Upper lobe of left lung (tissue), 6 donors: ENCODE results near the gene OPN1SW. TPM values are rescaled to one million over a fixed set of nuclear protein-coding genes. Genes with fewer than 3 reads are reported as not detected.

Experiments used
- ATAC-seq, 2 donors: fragments of 200-7000 bp; cut with Tn5 transposase; one replicate each; pipeline ENCODE4 v1.9.1; 2022; ENCODE audit warnings: mild to moderate bottlenecking in 2 of 2, moderate library complexity in 2 of 2; ENCODE audit not compliant: low FRiP score in 2 of 2
- DNase-seq, 2 donors: peaks; one replicate each; pipeline ENCODE4 v3.0.0-alpha.2; 2019 to 2020
- H3K27ac ChIP-seq, 4 donors: fragments of 200-600 bp; sonication (generic); one replicate each; pipeline ENCODE4 v1.5.1; 2016 to 2019
- H3K27me3 ChIP-seq, 4 donors: fragments of 200-600 bp; sonication (generic); one replicate each; pipeline ENCODE4 v1.5.1; 2017 to 2019
- H3K36me3 ChIP-seq, 4 donors: fragments of 200-600 bp; sonication (generic); one replicate each; pipeline ENCODE4 v1.5.1; 2016 to 2019
- H3K4me1 ChIP-seq, 4 donors: fragments of 200-600 bp; sonication (generic); one replicate each; pipeline ENCODE4 v1.5.1; 2018 to 2019
- H3K4me3 ChIP-seq, 4 donors: fragments of 200-600 bp; sonication (generic); one replicate each; pipeline ENCODE4 v1.5.1; 2017 to 2019; ENCODE audit warnings: mild to moderate bottlenecking in 2 of 4, moderate library complexity in 1 of 4
- H3K9me3 ChIP-seq, 4 donors: fragments of 200-600 bp; sonication (generic); one replicate each; pipeline ENCODE4 v1.5.1; 2018 to 2019
- EP300 ChIP-seq, 4 donors: sonication (generic); formaldehyde crosslinking; IDR thresholded peaks; one replicate each; pipeline ENCODE4 v1.5.1; 2017; ENCODE audit warnings: antibody characterized with exemption in 4 of 4, control low read depth in 2 of 4
- POLR2A ChIP-seq, 4 donors: fragments of 450-650 bp; IDR thresholded peaks; one replicate each; pipeline ENCODE4 v1.5.1; 2016 to 2017; ENCODE audit warnings: antibody characterized with exemption in 4 of 4, mild to moderate bottlenecking in 2 of 4
- POLR2AphosphoS5 ChIP-seq, 2 donors: sonication (generic); formaldehyde crosslinking; IDR thresholded peaks; one replicate each; pipeline ENCODE4 v1.5.1; 2017; ENCODE audit warnings: antibody characterized with exemption in 2 of 2
- WGBS, 2 donors: methylation state at CpG; one replicate each; pipeline ENCODE4 v1.1.5; 2017 to 2018; 5-methylcytosine and 5-hydroxymethylcytosine counted together
- total RNA-seq, 6 donors: library from RNA; depleted of rRNA in 4 of 6; stranded (reverse); fragments of >200 nt in 4 of 6; gene quantifications; one replicate each; pipeline versions ENCODE4 v1.1.0 to v1.2.1, GENCODE V29; 2016 to 2021
- TF ChIP-seq, protein P1 (sequence below), 6 experiments: fragments of 450-650 bp in 4 of 6; fragments of 200-600 bp in 2 of 6; sonication (generic) in 2 of 6; IDR thresholded peaks; one replicate each; pipeline ENCODE4 v1.5.1; 2016 to 2019; ENCODE audit warnings: antibody characterized with exemption in 6 of 6
- donor health status: DM: no; HTN: no; CAD: no; lungs with moderate emphysema.
- donor health status: DM: no; HTN: yes; CAD: no; lungs with severe emphysema.

The OPN1SW gene
- total RNA-seq, 6 donors from 2014 or later = not detected

DNA sequence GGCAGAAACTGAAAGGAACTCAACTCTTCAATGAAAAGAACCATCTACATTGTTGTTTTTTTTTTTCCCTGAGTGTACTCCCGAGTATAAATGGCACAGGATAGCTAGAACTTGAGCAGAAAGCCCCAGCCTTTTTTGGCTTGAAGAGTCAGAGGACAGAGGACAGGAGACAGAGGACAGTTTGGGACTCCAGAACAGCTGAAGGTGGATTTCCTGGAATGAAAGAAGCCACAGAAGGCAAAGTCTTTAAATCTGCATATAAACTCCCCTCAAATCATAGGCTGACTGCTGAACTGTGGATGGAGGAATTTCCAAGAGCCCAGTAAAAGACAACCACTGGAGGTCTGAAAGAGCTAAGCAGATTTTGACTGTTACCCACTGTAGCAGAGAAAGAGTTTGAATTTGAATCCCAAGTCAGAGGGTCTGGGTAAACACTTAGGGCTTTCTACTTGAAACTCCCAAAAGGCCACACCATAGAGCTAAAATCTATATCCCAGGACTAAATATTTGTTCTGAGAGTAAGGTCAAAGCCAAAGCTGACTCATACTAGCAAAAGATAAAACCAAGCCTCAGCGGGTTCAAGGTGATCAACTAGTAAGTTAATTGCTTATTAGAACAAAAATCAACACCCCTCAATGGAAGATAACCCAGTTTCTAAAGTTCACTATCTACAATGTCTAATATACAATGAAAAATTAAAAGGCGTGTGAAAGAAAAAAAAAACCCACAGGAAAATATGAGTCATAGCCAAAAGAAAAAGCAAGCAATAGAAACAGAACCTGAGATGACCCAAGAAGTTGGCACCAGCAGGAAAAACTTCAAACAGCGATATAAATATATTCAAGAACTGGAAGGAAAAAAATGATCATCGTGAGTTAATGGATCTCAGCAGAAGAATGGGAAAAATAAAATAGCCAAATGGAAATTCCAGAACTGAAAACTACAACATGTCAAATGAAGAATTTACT is 1.8 kb upstream of the OPN1SW start:
- 81 to 82% methylated on average over 5 of the region's 5 CpGs for whole genome bisulfite sequencing, 2 donors

DNA sequence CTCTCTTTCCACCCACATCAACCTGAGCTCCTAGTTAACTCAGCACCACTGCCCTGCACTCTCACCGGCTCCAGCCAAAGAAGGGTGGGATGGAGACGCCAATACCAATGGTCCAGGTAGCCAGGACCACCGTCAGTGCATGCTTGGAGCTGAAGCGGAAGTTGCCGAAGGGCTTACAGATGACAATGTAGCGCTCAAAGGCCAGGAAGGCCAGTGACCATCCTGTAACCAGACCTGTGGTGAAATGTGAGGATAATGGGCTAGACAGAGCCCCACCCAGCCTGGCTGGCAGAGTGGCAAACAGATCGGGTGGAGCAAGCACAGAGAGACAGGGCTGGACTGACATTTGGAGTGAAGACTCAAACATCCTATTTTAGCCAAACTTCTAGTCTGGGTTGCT is 673 bp downstream of the OPN1SW start:
- WGBS, 2 donors = 95 to 97% methylated on average over 7 of the region's 7 CpGs
- Histone ChIP-seq H3K27me3 (no peaks in the 10 kb centered on the region), H3K4me1 (peaks cover 0 to 1% (median 0%) of the 10 kb centered on the region in 4 donors), H3K36me3 (peaks cover 0 to 38% (median 7%) of the 10 kb centered on the region in 4 donors), H3K27ac (no peak overlapping the region), H3K9me3 (peaks cover 0 to 5% (median 2%) of the 10 kb centered on the region in 4 donors), H3K4me3 (no peak overlapping the region)
- no peak for TF ChIP-seq EP300 (IDR thresholded peaks at IDR 0.05)
- no peak for TF ChIP-seq POLR2A (IDR thresholded peaks at IDR 0.05)
- no peak for TF ChIP-seq POLR2AphosphoS5 (IDR thresholded peaks at IDR 0.05)
- TF ChIP-seq, protein P1, sequence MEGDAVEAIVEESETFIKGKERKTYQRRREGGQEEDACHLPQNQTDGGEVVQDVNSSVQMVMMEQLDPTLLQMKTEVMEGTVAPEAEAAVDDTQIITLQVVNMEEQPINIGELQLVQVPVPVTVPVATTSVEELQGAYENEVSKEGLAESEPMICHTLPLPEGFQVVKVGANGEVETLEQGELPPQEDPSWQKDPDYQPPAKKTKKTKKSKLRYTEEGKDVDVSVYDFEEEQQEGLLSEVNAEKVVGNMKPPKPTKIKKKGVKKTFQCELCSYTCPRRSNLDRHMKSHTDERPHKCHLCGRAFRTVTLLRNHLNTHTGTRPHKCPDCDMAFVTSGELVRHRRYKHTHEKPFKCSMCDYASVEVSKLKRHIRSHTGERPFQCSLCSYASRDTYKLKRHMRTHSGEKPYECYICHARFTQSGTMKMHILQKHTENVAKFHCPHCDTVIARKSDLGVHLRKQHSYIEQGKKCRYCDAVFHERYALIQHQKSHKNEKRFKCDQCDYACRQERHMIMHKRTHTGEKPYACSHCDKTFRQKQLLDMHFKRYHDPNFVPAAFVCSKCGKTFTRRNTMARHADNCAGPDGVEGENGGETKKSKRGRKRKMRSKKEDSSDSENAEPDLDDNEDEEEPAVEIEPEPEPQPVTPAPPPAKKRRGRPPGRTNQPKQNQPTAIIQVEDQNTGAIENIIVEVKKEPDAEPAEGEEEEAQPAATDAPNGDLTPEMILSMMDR (IDR thresholded peaks at IDR 0.05) = no peak
- ATAC-seq = no peak
- no peak for DNase-seq

More for the DNA sequence above, 1.8 kb upstream of the OPN1SW start:
- peaks cover 0 to 13% (median 6%) of the 10 kb centered on the region in 4 donors for H3K36me3 ChIP-seq
- H3K4me1 ChIP-seq = no peaks in the 10 kb centered on the region
- peaks cover 0 to 5% (median 2%) of the 10 kb centered on the region in 4 donors for H3K9me3 ChIP-seq
- TF ChIP-seq POLR2A (IDR thresholded peaks at IDR 0.05) = no peak
- TF ChIP-seq, protein P1 (IDR thresholded peaks at IDR 0.05) = no peak
- no peak for TF ChIP-seq EP300 (IDR thresholded peaks at IDR 0.05)
- TF ChIP-seq POLR2AphosphoS5 (IDR thresholded peaks at IDR 0.05) = no peak
- no peak overlapping the region for H3K4me3 ChIP-seq
- DNase-seq = no peak
- H3K27ac ChIP-seq = no peak overlapping the region
- no peaks in the 10 kb centered on the region for H3K27me3 ChIP-seq
- no peak for ATAC-seq

DNA sequence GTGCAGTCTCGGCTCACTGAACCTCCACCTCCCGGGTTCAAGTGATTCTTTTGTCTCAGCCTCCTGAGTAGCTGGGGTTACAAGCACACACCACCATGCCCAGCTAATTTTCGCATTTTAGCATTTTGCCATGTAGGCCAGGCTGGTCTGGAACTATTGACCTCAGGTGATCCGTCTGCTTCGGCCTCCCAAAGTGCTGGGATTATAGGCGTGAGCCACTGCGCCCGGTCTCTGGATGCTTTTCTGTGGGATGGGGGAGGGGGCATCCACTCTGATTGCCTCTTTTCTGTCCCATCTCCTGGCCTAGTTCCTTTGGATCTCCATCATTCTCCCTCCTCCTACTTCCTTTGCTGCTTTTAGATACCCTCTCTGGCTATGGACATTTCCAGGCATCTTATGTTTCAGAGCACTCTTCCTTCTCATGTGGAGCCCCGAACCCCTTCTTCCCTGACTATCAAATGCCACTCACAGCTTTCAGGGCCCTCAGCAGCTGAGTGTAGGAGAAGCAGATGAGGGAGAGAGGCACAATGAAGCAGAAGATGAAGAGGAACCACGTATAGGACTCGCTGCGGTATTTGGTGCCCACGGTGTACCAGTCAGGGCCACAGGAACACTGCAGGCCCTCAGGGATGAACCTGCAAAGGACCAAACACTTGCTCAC is 1.4 kb downstream of the OPN1SW start:
- Histone ChIP-seq H3K4me1 (peaks cover 0 to 4% (median 0%) of the 10 kb centered on the region in 4 donors), H3K4me3 (no peak overlapping the region), H3K27me3 (no peaks in the 10 kb centered on the region), H3K36me3 (peaks cover 0 to 46% (median 9%) of the 10 kb centered on the region in 4 donors), H3K9me3 (peaks cover 0 to 5% (median 2%) of the 10 kb centered on the region in 4 donors), H3K27ac (no peak overlapping the region)
- ATAC-seq = no peak
- 93 to 98% methylated on average over 13 of the region's 13 CpGs for WGBS, 2 donors
- TF ChIP-seq, protein P1 (IDR thresholded peaks at IDR 0.05) = no peak
- TF ChIP-seq POLR2AphosphoS5 (IDR thresholded peaks at IDR 0.05) (no peak), EP300 (IDR thresholded peaks at IDR 0.05) (no peak), POLR2A (IDR thresholded peaks at IDR 0.05) (no peak)
- DNase-seq = no peak

DNA sequence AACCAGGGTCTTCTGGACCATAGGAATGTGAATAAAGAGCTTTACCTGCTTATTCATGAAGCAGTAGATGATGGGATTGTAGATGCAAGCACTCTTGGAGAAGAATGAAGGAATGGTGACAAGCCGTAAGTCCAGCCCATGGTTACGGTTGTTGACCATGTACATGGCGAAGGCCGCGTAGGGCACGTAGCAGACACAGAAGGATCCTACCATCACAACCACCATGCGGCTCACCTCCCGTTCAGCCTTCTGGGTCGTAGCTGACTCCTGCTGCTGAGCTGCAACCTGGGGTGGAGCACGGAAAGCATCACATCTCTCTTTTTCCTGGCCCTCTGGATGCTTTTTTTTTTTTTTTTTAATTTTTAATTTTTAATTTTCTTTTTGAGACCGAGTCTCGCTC is 2.0 kb downstream of the OPN1SW start:
- ATAC-seq = no peak
- no peak overlapping the region for H3K4me3 ChIP-seq
- WGBS, 2 donors = 98% methylated on average over 12 of the region's 12 CpGs
- peaks cover 0 to 5% (median 2%) of the 10 kb centered on the region in 4 donors for H3K9me3 ChIP-seq
- H3K27ac ChIP-seq = no peak overlapping the region
- H3K4me1 ChIP-seq = peaks cover 0 to 4% (median 0%) of the 10 kb centered on the region in 4 donors
- H3K27me3 ChIP-seq = no peaks in the 10 kb centered on the region
- peaks cover 0 to 52% (median 13%) of the 10 kb centered on the region in 4 donors for H3K36me3 ChIP-seq
- DNase-seq = no peak
- no peak for TF ChIP-seq POLR2A (IDR thresholded peaks at IDR 0.05)
- TF ChIP-seq, protein P1 (IDR thresholded peaks at IDR 0.05) = no peak
- TF ChIP-seq EP300 (IDR thresholded peaks at IDR 0.05) = no peak
- no peak for TF ChIP-seq POLR2AphosphoS5 (IDR thresholded peaks at IDR 0.05)
